K562 (cell line): ENCODE results near the gene KRT75. TPM values are rescaled to one million over a fixed set of nuclear protein-coding genes. Genes with fewer than 3 reads are reported as not detected.

Experiments used
- ATAC-seq: fragments of 200-7000 bp; cut with Tn5 transposase; 3 replicates; pipeline ENCODE4 v1.9.1; 2020; ENCODE audit warnings: moderate library complexity
- BruUV-seq: library from RNA; stranded (reverse); fragments of 400-500 nt; replicated peaks from 2 replicates; lab custom pipeline; 2021; lab: Mats Ljungman, UMichigan
- CTCF ChIA-PET: fragments of 300-600 bp; formaldehyde crosslinking; extraction: SDS; loops from one replicate; lab custom pipeline; 2021; ENCODE audit warnings: low intra/inter-chr PET ratio; lab: Yijun Ruan, JAX
- POLR2A ChIA-PET: fragments of 300-600, 350-650 bp; sonication (Branson Sonifier 250); formaldehyde crosslinking; extraction: SDS; loops from one replicate; lab custom pipeline; 2021; ENCODE audit warnings: antibody characterized with exemption, inconsistent platforms; lab: Yijun Ruan, JAX
- DNase-seq, 4 experiments: peaks; one replicate each; pipeline versions ENCODE4 v3.0.0 to v3.0.0-alpha.2; 2011 to 2018; ENCODE audit warnings: low spot score in 3 of 4, mixed read lengths in 3 of 4; ENCODE audit errors: extremely low read depth in 1 of 4
- FAIRE-seq: peaks from 2 replicates; lab custom pipeline; 2011; peaks lifted over from hg19 to GRCh38; lab: Jason Lieb, UNC
- H2AFZ ChIP-seq: 2 replicates; pipeline ENCODE4 v1.6.0; 2011; ENCODE audit warnings: low read depth, low read length, control low read depth, inconsistent platforms
- H3K27ac ChIP-seq: fragments of 200-600 bp; 3 replicates; pipeline ENCODE4 v1.8.0; 2011; ENCODE audit warnings: low read depth, mild to moderate bottlenecking, control low read depth, inconsistent platforms, low read length, moderate library complexity, mixed read lengths; ENCODE audit errors: extremely low read depth
- H3K27me3 ChIP-seq, 2 experiments: fragments of 300-600 bp in 1 of 2; 2 replicates in 1 of 2; 3 replicates in 1 of 2; pipeline versions ENCODE4 v1.6.0 to v1.8.0; 2011; ENCODE audit warnings: inconsistent platforms in 2 of 2, low read length in 2 of 2, mild to moderate bottlenecking in 1 of 2, mixed read lengths in 1 of 2, moderate library complexity in 1 of 2; ENCODE audit not compliant: control insufficient read depth in 2 of 2, insufficient read depth in 2 of 2
- H3K36me3 ChIP-seq: fragments of 300-600 bp; 3 replicates; pipeline ENCODE4 v1.8.0; 2011; ENCODE audit warnings: mild to moderate bottlenecking, low read length, inconsistent platforms; ENCODE audit not compliant: control insufficient read depth, insufficient read depth
- H3K4me1 ChIP-seq, 2 experiments: fragments of 200-600 bp in 1 of 2; replicated peaks in 1 of 2; 2 replicates in 1 of 2; 3 replicates in 1 of 2; pipeline versions ENCODE4 v1.5.1 to v1.8.0; 2011; ENCODE audit warnings: inconsistent platforms in 2 of 2, low read length in 2 of 2, mild to moderate bottlenecking in 1 of 2, mixed read lengths in 1 of 2, moderate library complexity in 1 of 2; ENCODE audit not compliant: control insufficient read depth in 2 of 2, insufficient read depth in 2 of 2
- H3K4me2 ChIP-seq: 2 replicates; pipeline ENCODE4 v1.6.1; 2011; ENCODE audit warnings: low read length, control low read depth, inconsistent platforms, mixed read lengths; ENCODE audit not compliant: insufficient read depth
- H3K4me3 ChIP-seq: fragments of 200-600 bp; sonication (generic), shearing (Covaris generic); 2 replicates; pipeline ENCODE4 v1.5.1; 2016; ENCODE audit warnings: control low read depth, inconsistent platforms
- H3K79me2 ChIP-seq: fragments of 200-600 bp; 3 replicates; pipeline ENCODE4 v1.8.0; 2011; ENCODE audit warnings: low read length, inconsistent platforms; ENCODE audit not compliant: control insufficient read depth, insufficient read depth
- H3K9ac ChIP-seq, 2 experiments: 2 replicates each; pipeline versions ENCODE4 v1.6.0 to v1.6.1; 2011; ENCODE audit warnings: low read depth in 2 of 2, low read length in 2 of 2, control low read depth in 1 of 2, inconsistent platforms in 1 of 2, mild to moderate bottlenecking in 1 of 2, mixed read lengths in 1 of 2; ENCODE audit not compliant: insufficient read depth in 1 of 2
- H3K9me1 ChIP-seq: one replicate; pipeline ENCODE4 v1.6.0; 2011; ENCODE audit warnings: inconsistent platforms, mild to moderate bottlenecking, low read length, moderate library complexity; ENCODE audit not compliant: control insufficient read depth, insufficient read depth
- H3K9me3 ChIP-seq: replicated peaks from 2 replicates; pipeline ENCODE4 v1.5.1; 2011; ENCODE audit warnings: low read depth, low read length, inconsistent platforms; ENCODE audit not compliant: control insufficient read depth, insufficient read depth
- H4K20me1 ChIP-seq: replicated peaks from 2 replicates; pipeline ENCODE4 v1.6.1; 2011; ENCODE audit warnings: low read length, inconsistent platforms, mixed read lengths; ENCODE audit not compliant: control insufficient read depth, insufficient read depth
- CEBPB ChIP-seq: fragments of 450-650 bp; IDR thresholded peaks from 2 replicates; pipeline ENCODE4 v1.6.1; 2016; ENCODE audit warnings: missing genetic modification characterization, missing compliant biosample characterization
- CTCF ChIP-seq, 3 experiments: IDR thresholded peaks in 2 of 3; conservative IDR thresholded peaks in 1 of 3; 2 replicates each; pipeline ENCODE4 v1.5.1; 2011 to 2012; ENCODE audit warnings: low read length in 3 of 3, mild to moderate bottlenecking in 3 of 3, control low read depth in 2 of 3, improper control_type of control experiment in 1 of 3, inconsistent platforms in 1 of 3, low read depth in 1 of 3, mixed read lengths in 1 of 3, moderate library complexity in 1 of 3; ENCODE audit not compliant: insufficient read depth in 2 of 3
- FOXA3 ChIP-seq, 2 experiments: fragments of 450-650 bp in 1 of 2; sonication (generic) in 1 of 2; formaldehyde crosslinking; IDR thresholded peaks in 1 of 2; conservative IDR thresholded peaks in 1 of 2; 2 replicates each; pipeline versions ENCODE4 v1.4.0 to v1.8.0; 2020 to 2022; ENCODE audit warnings: mild to moderate bottlenecking in 2 of 2, missing genetic modification reagents in 1 of 2
- HDAC3 ChIP-seq: fragments of 450-650 bp; IDR thresholded peaks from 2 replicates; pipeline ENCODE4 v1.6.1; 2018; ENCODE audit warnings: borderline replicate concordance, mild to moderate bottlenecking, moderate library complexity; ENCODE audit not compliant: partially characterized antibody
- IRF9 ChIP-seq: fragments of 450-650 bp; IDR thresholded peaks from 2 replicates; pipeline ENCODE4 v1.6.1; 2016; ENCODE audit warnings: missing biosample characterization, missing genetic modification characterization
- KLF1 ChIP-seq: fragments of 450-650 bp; IDR thresholded peaks from 2 replicates; pipeline ENCODE4 v1.6.1; 2016; ENCODE audit warnings: missing genetic modification characterization, missing compliant biosample characterization
- NFIC ChIP-seq: fragments of 450-650 bp; IDR thresholded peaks from 2 replicates; pipeline ENCODE4 v1.6.1; 2017; ENCODE audit warnings: mild to moderate bottlenecking, inconsistent platforms
- NONO ChIP-seq, 2 experiments: fragments of 200-400 bp in 1 of 2; fragments of 450-650 bp in 1 of 2; formaldehyde crosslinking in 1 of 2; IDR thresholded peaks; 2 replicates each; pipeline ENCODE4 v1.6.1; 2017; ENCODE audit warnings: low read depth in 2 of 2, mild to moderate bottlenecking in 2 of 2, moderate library complexity in 2 of 2, low read length in 1 of 2
- PHTF2 ChIP-seq: fragments of 250-450 bp; sonication (Bioruptor Pico); IDR thresholded peaks from 2 replicates; pipeline ENCODE4 v1.5.0; 2021; ENCODE audit warnings: mild to moderate bottlenecking
- RAD51 ChIP-seq: fragments of 450-650 bp; IDR thresholded peaks from 2 replicates; pipeline ENCODE4 v1.7.1; 2016; ENCODE audit warnings: low read depth, mild to moderate bottlenecking, borderline replicate concordance
- RBBP5 ChIP-seq: fragments of 200-600 bp; sonication (generic); IDR thresholded peaks from 2 replicates; pipeline ENCODE4 v1.6.1; 2012; ENCODE audit warnings: borderline replicate concordance, mild to moderate bottlenecking, low read length, control low read depth, inconsistent platforms; ENCODE audit not compliant: insufficient read depth, poor library complexity, severe bottlenecking
- ZBTB11 ChIP-seq, 3 experiments: fragments of 200-800 bp in 1 of 3; fragments of 250-450 bp in 1 of 3; fragments of 450-650 bp in 1 of 3; sonication (Bioruptor Pico) in 1 of 3; sonication (Bioruptor generic) in 1 of 3; formaldehyde crosslinking in 1 of 3; IDR thresholded peaks; 2 replicates each; pipeline versions ENCODE4 v1.6.1 to v1.8.0; 2016 to 2022; ENCODE audit warnings: mild to moderate bottlenecking in 2 of 3, missing genetic modification characterization in 2 of 3, missing compliant biosample characterization in 1 of 3, moderate library complexity in 1 of 3
- WGBS: fragments of 100-300 bp; shearing (Covaris generic); methylation state at CpG from one replicate; pipeline ENCODE4 v1.1.6; 2016; ENCODE audit warnings: low coverage, mixed read lengths; ENCODE audit not compliant: insufficient coverage; ENCODE audit errors: missing lambda C conversion rate; 5-methylcytosine and 5-hydroxymethylcytosine counted together
- in situ Hi-C: fragments of 300-500 bp; cut with MboI; formaldehyde crosslinking; loops from 4 replicates; pipeline ENCODE4 v1.15.0; 2018; ENCODE audit warnings: inconsistent platforms, mixed read lengths
- intact Hi-C: fragments of 100-400 bp; cut with micrococcal nuclease; formaldehyde crosslinking; loops from 2 replicates; pipeline ENCODE4 v1.14.2; 2022
- polyA plus RNA-seq, 8 experiments: library from polyadenylated mRNA; depleted of rRNA in 4 of 8; stranded (reverse) in 5 of 8; unstranded in 3 of 8; fragments of >200 nt; fragmentation: Nextera tagmentation in 2 of 8; fragmentation: Illumina TruSeq in 1 of 8; extraction: Ambion mirVana in 2 of 8; extraction: Trizol in 1 of 8; gene quantifications; 2 replicates each; pipeline versions ENCODE4 v1.2.1 to v1.2.3, GENCODE V29; 2011 to 2014; ENCODE audit warnings: inconsistent platforms in 1 of 8, missing spikeins in 1 of 8
- total RNA-seq, 7 experiments: library from RNA; depleted of rRNA in 6 of 7; stranded (reverse); fragments of >200 nt in 6 of 7; fragmentation: Illumina TruSeq in 2 of 7; extraction: Trizol in 2 of 7; gene quantifications; 2 replicates each; pipeline versions ENCODE4 v1.2.1 to v1.2.3, GENCODE V29; 2011 to 2021; ENCODE audit warnings: low replicate concordance in 1 of 7

Gene KRT75
- total and polyA plus RNA-seq, 9 of the 15 experiments (the other 6 are each of a cell fraction or from before 2014, with no cell fraction given) = not detected

GRCh38 chr12:52413782-52414345, 20.3 kb downstream of the KRT75 start:
- no peak overlapping the region for H3K9ac ChIP-seq
- TF ChIP-seq NFIC (0 out of 2 replicates have a peak, but pooled peaks have one; percentile 15), FOXA3 (CRISPR knock-in tag; conservative IDR thresholded peaks at IDR 0.05 in 1 of 2, IDR thresholded peaks at IDR 0.05 in 1 of 2) (no peak), RBBP5 (no peak), RAD51 (no peak), CTCF (IDR thresholded peaks at IDR 0.05 in 2 of 3, conservative IDR thresholded peaks at IDR 0.05 in 1 of 3; ENCODE audit: insufficient read depth in 2 of 3, low read depth in 1 of 3, low read length in 3 of 3) (0 out of 6 replicates have a peak, but pooled peaks of 1 of the 3 experiments have one; percentile 23), PHTF2 (CRISPR knock-in tag) (no peak), CEBPB (tag) (no peak), HDAC3 (no peak), KLF1 (tag) (no peak), ZBTB11 (CRISPR knock-in tag; IDR thresholded peaks at IDR 0.05) (no peak), IRF9 (tag) (no peak), NONO (IDR thresholded peaks at IDR 0.05; ENCODE audit: low read depth in 2 of 2, low read length in 1 of 2) (no peak)

More at GRCh38 chr12:52413782-52414345, 20.3 kb downstream of the KRT75 start:
- in situ Hi-C loops (no loop called here), intact Hi-C loops (no loop called here)
- ATAC-seq (no peak), FAIRE-seq (no peak), DNase-seq (peak in 1 of 4 experiments; percentile 4)
- peaks cover 4% of the 10 kb centered on the region; the same call in 1 of the 2 replicates for H4K20me1 ChIP-seq
- ChIA-PET POLR2A (interaction anchor here (0.6 to 1.7 kb wide), 3 partner anchors 16 to 176 kb away, joined by 3 to 4 read pairs (median 4); no protein-coding TSS in a partner anchor), CTCF (no interaction called here)
- peaks cover 0 to 25% of the 10 kb centered on the region in 2 experiments; a peak in 2 of 5 replicates for H3K27me3 ChIP-seq
- no peak overlapping the region for H2AFZ ChIP-seq
- no peak overlapping the region for H3K4me3 ChIP-seq
- no peaks in the 10 kb centered on the region; a peak in 1 of 5 replicates for H3K4me1 ChIP-seq
- BruUV-seq = no TSS peak
- no peak overlapping the region for H3K27ac ChIP-seq
- H3K36me3 ChIP-seq = no peaks in the 10 kb centered on the region
- peaks cover 2% of the 10 kb centered on the region for H3K9me1 ChIP-seq
- no peak overlapping the region for H3K4me2 ChIP-seq
- no peaks in the 10 kb centered on the region for H3K9me3 ChIP-seq
- no peaks in the 10 kb centered on the region for H3K79me2 ChIP-seq
- 0% methylated on average over 6 of the region's 8 CpGs for WGBS
